Jurkat, Clone E6-1 (cell line): ENCODE results near the gene MFAP4.

ENCODE experiments used
- DNase-seq: peaks from one replicate; pipeline ENCODE4 v3.0.0-alpha.2; 2011; ENCODE audit warnings: low read depth, low spot score
- H3K4me3 ChIP-seq: 2 replicates; pipeline ENCODE4 v1.5.1; 2011; ENCODE audit warnings: mild to moderate bottlenecking, low read length, control low read depth, moderate library complexity

MFAP4 gene

GRCh38 chr17:19342611-19343255, 44.3 kb downstream of the MFAP4 start:
- no peak overlapping the region for H3K4me3 ChIP-seq
- no peak for DNase-seq

GRCh38 chr17:19341641-19342610, 45.1 kb downstream of the MFAP4 start:
- no peak for DNase-seq
- H3K4me3 ChIP-seq = no peak overlapping the region

GRCh38 chr17:19341211-19341631, 45.8 kb downstream of the MFAP4 start:
- no peak overlapping the region for H3K4me3 ChIP-seq
- no peak for DNase-seq

- H3K4me3 ChIP-seq = no peak overlapping the region
- DNase-seq = no peak
Measured at GRCh38 chr17:19339341-19339815, 47.6 kb downstream of the MFAP4 start.

GRCh38 chr17:19338031-19338990, 48.7 kb downstream of the MFAP4 start:
- DNase-seq = peak; percentile 53
- H3K4me3 ChIP-seq = no peak overlapping the region

DNA sequence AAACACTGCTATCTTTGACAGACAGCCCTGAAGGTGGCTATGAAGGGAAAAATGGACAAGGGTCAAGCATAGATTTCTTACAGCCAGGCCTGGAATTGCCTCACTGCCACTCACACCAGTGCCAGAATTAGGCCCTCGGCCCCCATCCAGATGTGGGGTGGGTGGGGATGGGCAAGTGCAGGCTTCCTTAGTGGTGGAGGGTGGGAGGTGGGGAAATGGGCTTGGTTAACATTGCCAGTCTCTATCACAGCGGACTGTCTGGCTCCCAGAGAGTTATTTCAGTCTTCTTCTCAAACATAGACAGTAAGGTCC, 49.3 kb downstream of the MFAP4 start:
- no peak for DNase-seq
- no peak overlapping the region for H3K4me3 ChIP-seq

GRCh38 chr17:19336938-19337711, 49.9 kb downstream of the MFAP4 start:
- DNase-seq = no peak

GRCh38 chr17:19335951-19336631, 50.9 kb downstream of the MFAP4 start:
- H3K4me3 ChIP-seq = no peak overlapping the region
- DNase-seq = no peak

More at GRCh38 chr17:19336938-19337711, 49.9 kb downstream of the MFAP4 start:
- H3K4me3 ChIP-seq = no peak overlapping the region

- no peak for DNase-seq
- H3K4me3 ChIP-seq = no peak overlapping the region
Measured at GRCh38 chr17:19334331-19334730, 52.7 kb downstream of the MFAP4 start.

- H3K4me3 ChIP-seq = no peak overlapping the region
- DNase-seq = no peak
Measured at GRCh38 chr17:19333736-19334290, 53.2 kb downstream of the MFAP4 start.
